Activated T-helper 2 cell treated with anti-CD3 and anti-CD28 coated beads, Interferon-gamma antibody, Interleukin-2, Interleukin-4, amounts not matched to agents 10 μg/mL and 5 μg/mL and 100 μg/mL, durations not matched to agents 14 hours and 24 hours and 36 hours (primary cell): Measurements from ENCODE around the gene STX7. TPM values are rescaled to one million over a fixed set of nuclear protein-coding genes. Genes with fewer than 3 reads are reported as not detected.

ENCODE experiments used
- DNase-seq: peaks from one replicate; pipeline ENCODE4 v3.0.0; 2021; ENCODE audit warnings: low spot score
- H3K27ac Mint-ChIP-seq: one replicate; pipeline ENCODE4 v1.8.0; 2021; ENCODE audit warnings: mixed read lengths
- H3K27me3 Mint-ChIP-seq: one replicate; pipeline ENCODE4 v1.8.0; 2021; ENCODE audit warnings: low read depth, mixed read lengths
- H3K36me3 Mint-ChIP-seq: one replicate; pipeline ENCODE4 v1.8.0; 2021; ENCODE audit warnings: low read depth, mixed read lengths
- H3K4me1 Mint-ChIP-seq: one replicate; pipeline ENCODE4 v1.8.0; 2021; ENCODE audit warnings: low read depth, mixed read lengths
- H3K4me3 Mint-ChIP-seq: one replicate; pipeline ENCODE4 v1.8.0; 2021; ENCODE audit warnings: low read depth, mild to moderate bottlenecking, moderate library complexity, mixed read lengths
- H3K9me3 Mint-ChIP-seq: one replicate; pipeline ENCODE4 v1.8.0; 2021; ENCODE audit warnings: mixed read lengths
- intact Hi-C: fragments of 100-400 bp; cut with micrococcal nuclease; formaldehyde crosslinking; loops from one replicate; pipeline ENCODE4 v1.15.1; 2023
- total RNA-seq: library from RNA; stranded (reverse); gene quantifications from 2 replicates; pipeline ENCODE4 v1.2.3, GENCODE V29; 2022

Gene STX7
- total RNA-seq, 1 donor from 2014 or later, result 18.9 TPM

DNA sequence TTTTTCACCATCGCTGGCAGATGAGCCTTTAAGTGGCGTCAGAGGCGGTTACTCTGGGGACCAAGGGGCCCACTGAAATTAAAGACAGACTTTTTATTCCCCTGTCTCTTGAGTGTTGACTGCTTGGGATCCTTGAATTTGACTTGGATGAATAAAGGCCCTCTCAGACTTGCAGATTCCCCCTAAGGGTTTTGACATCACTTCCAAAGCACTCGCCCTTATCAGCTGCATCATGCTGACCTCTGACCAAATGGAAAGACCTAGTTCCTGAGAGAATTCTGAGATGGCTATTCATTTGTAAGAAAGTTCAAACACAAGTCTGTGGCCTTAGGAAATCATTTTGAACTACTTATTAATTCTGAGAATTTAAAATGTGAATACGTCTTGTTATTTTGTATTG, 98.2 kb downstream of the STX7 start:
- Mint-ChIP-seq H3K27ac (no peak overlapping the region), H3K4me3 (no peak overlapping the region), H3K9me3 (no peaks in the 10 kb centered on the region), H3K4me1 (no peaks in the 10 kb centered on the region), H3K27me3 (peaks cover 21% of the 10 kb centered on the region), H3K36me3 (no peaks in the 10 kb centered on the region)
- no peak for DNase-seq
- intact Hi-C loops, result no loop called here

DNA sequence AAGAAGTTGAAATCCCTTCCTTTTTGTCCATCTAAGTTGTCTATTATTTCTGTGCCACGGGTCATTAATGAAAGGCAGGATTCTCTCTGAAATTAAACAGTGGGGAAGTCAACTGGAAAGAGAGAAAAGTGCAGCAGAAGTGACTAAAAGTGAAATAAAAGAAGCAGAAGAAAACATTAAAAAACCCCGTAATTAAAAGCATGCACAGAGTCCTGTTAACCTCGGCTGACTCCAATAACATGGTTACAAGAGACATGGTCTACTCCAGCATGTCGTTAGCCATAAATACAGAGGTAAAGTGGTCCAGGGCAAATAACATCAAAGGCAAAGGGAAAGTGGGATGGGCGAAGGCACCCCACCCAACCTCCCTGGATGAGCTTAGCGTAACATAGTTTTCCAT, 98.6 kb downstream of the STX7 start:
- H3K27me3 Mint-ChIP-seq, result peaks cover 21% of the 10 kb centered on the region
- H3K4me3 Mint-ChIP-seq, result no peak overlapping the region
- DNase-seq, result no peak
- H3K27ac Mint-ChIP-seq, result no peak overlapping the region
- intact Hi-C loops, result no loop called here
- no peaks in the 10 kb centered on the region for H3K36me3 Mint-ChIP-seq
- no peaks in the 10 kb centered on the region for H3K9me3 Mint-ChIP-seq
- no peaks in the 10 kb centered on the region for H3K4me1 Mint-ChIP-seq

DNA sequence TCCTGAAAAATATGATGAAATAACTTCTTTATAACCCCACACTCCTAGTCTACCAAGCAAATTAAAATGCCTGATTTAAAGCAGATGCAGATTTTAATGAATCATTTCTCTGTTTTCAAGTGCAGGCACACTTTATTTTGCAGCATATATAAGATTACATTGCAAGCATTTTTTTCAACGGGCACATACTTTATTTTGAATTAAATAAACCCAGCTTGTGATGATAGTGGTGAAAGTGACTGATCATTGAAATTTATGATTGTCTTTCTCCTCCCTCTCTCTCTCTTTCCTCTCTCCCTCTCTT, 99.5 kb downstream of the STX7 start:
- no peaks in the 10 kb centered on the region for H3K4me1 Mint-ChIP-seq
- H3K4me3 Mint-ChIP-seq, result no peak overlapping the region
- H3K36me3 Mint-ChIP-seq, result no peaks in the 10 kb centered on the region
- peaks cover 28% of the 10 kb centered on the region for H3K27me3 Mint-ChIP-seq
- H3K9me3 Mint-ChIP-seq, result no peaks in the 10 kb centered on the region
- intact Hi-C loops, result no loop called here
- no peak for DNase-seq
- H3K27ac Mint-ChIP-seq, result no peak overlapping the region

DNA sequence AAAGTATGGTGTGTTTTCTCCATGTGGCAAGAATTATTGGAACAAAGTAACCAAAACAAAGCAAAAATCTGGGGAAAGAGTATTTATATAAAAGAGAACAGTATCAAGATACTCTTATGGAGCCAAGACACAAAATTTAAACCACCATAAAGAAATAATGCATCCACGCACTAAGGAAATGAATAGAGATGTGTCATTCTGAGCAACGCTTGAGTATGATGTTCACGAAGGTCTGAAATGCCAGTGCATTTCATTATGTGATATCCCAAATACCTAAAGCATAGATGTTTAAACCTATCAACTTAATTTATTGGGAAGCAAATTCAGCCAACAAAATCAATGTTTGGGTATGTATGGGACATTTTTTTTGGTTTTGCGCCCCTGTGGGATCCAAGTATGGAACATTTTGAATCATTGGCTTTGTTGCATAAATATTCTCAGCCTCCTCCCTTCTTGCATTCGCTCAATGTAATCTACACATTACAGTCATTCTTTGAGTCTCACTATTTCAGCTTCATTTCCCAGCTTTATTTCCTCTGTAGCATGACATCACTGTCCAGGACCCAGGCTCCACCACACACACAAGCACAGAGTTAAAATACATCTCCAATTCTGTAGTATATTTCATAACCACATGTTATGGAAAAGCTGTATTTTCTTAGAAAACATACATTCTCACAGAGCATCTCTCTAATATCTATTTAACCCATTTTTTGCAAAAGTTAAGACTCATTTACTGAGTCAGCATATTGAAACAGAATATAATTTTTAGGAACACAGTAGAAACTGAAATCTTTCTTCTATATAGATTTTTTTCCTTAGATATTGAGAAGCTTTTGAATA, 100.0 kb downstream of the STX7 start:
- Mint-ChIP-seq H3K4me1 (no peaks in the 10 kb centered on the region), H3K36me3 (no peaks in the 10 kb centered on the region), H3K27me3 (peaks cover 31% of the 10 kb centered on the region), H3K27ac (no peak overlapping the region), H3K4me3 (no peak overlapping the region), H3K9me3 (no peaks in the 10 kb centered on the region)
- intact Hi-C loops, result no loop called here
- no peak for DNase-seq

DNA sequence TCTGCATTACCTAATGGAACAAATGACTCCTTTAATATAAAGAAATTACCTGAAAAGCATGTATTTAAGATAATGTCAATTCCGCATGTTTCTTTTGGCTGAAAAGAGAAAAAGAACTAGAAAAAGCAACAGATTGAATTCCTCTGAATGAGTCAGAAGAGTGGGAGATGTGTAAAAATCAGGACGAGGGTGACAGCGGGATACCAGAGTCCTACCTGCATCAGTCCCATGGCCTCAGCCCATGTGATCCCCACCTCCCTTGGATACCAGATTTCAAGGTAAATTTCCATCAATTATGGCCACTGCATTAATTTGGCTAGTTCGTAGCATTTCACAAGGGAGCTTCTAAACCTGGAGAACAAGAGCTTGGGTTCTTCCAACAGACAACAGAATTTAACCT, 101.6 kb downstream of the STX7 start:
- H3K4me3 Mint-ChIP-seq, result no peak overlapping the region
- no peak overlapping the region for H3K27ac Mint-ChIP-seq
- H3K36me3 Mint-ChIP-seq, result no peaks in the 10 kb centered on the region
- intact Hi-C loops, result no loop called here
- no peaks in the 10 kb centered on the region for H3K9me3 Mint-ChIP-seq
- H3K4me1 Mint-ChIP-seq, result no peaks in the 10 kb centered on the region
- DNase-seq, result no peak
- peaks cover 33% of the 10 kb centered on the region for H3K27me3 Mint-ChIP-seq

DNA sequence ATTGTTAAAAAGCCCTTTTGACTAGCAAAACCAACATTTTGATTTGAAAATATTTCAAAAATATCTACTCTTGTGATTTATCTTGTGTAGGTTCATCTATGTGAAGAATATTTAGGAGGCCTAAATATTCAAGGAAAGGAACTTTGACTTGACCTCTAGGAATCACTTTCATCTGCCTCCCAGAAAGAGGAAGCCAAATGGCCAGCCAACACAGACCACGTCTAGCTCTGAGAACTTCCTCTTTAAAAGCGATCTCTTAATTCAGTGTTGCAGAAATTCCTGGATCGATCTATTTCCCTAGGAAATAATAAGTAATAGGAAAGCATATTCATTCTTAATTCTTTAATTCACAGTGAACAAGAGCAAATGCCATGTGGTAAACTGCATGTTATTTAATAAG, 102.1 kb downstream of the STX7 start:
- intact Hi-C loops, result no loop called here
- no peaks in the 10 kb centered on the region for H3K36me3 Mint-ChIP-seq
- no peak overlapping the region for H3K4me3 Mint-ChIP-seq
- H3K27ac Mint-ChIP-seq, result no peak overlapping the region
- peaks cover 36% of the 10 kb centered on the region for H3K27me3 Mint-ChIP-seq
- no peaks in the 10 kb centered on the region for H3K9me3 Mint-ChIP-seq
- no peak for DNase-seq
- no peaks in the 10 kb centered on the region for H3K4me1 Mint-ChIP-seq

DNA sequence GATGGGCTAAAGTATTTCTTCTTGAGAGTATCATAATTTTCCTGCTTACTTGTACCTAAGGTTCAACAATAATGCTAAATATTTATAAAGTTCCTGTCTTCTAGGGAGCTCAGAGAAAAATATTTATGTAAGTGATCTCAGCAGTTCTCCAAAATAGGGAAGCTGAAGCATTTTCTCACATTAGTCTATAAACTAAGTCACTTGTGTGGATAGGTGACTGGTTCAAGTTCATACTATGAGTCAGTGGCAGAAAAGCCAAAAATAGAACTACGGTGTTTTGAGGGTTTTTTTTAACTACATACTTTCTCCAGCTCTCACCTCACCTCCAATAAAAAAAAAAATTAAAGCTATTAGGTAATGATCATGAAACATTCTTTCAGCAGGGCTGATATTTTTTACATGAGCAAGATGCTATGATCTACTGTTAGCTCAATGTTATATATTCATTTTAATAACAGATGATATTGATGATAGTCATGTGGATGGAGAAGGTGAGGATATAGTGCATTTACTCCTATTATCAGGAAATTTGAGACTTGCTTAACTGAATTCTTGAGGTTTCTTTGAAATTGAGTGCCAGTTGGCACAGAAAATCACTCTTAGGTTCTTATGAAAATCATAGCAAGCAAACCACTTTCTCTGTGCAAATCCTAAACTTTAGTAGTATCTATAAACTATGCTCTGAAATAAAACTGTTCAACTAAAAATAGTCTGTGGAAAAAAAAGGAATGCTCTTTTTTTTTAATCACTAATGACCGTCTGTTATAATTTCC, 107.6 kb downstream of the STX7 start:
- Mint-ChIP-seq H3K9me3 (no peaks in the 10 kb centered on the region), H3K27me3 (peaks cover 60% of the 10 kb centered on the region), H3K4me3 (no peak overlapping the region), H3K4me1 (peaks cover 8% of the 10 kb centered on the region), H3K36me3 (no peaks in the 10 kb centered on the region), H3K27ac (no peak overlapping the region)
- no peak for DNase-seq
- intact Hi-C loops, result loop anchor here (2.0 kb wide), 1 partner anchor 39 kb away; no protein-coding TSS in a partner anchor

DNA sequence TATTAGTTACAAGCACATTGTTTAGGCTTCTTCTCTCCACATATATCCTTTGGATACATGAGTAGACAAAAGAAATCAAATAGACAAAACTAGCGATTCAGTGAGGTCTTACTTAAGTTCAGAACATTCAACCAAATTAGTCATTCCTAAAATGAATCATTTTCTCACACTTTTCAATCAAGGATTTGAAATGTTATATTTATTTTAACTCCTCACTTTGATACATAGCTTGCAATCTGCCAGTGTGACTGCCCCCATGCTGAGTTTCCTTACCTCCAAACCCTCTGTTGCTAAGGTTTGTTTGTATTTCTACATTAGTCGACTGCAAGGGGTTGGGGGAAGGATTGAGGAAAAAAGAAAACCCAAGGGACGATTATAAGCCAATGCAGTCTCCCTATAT, 108.2 kb downstream of the STX7 start:
- no peak overlapping the region for H3K4me3 Mint-ChIP-seq
- DNase-seq, result no peak
- H3K9me3 Mint-ChIP-seq, result no peaks in the 10 kb centered on the region
- H3K27ac Mint-ChIP-seq, result no peak overlapping the region
- peaks cover 66% of the 10 kb centered on the region for H3K27me3 Mint-ChIP-seq
- intact Hi-C loops, result loop anchor here (2.0 to 5.0 kb wide), 2 partner anchors 38 to 78 kb away; no protein-coding TSS in a partner anchor
- peaks cover 8% of the 10 kb centered on the region for H3K4me1 Mint-ChIP-seq
- H3K36me3 Mint-ChIP-seq, result no peaks in the 10 kb centered on the region

DNA sequence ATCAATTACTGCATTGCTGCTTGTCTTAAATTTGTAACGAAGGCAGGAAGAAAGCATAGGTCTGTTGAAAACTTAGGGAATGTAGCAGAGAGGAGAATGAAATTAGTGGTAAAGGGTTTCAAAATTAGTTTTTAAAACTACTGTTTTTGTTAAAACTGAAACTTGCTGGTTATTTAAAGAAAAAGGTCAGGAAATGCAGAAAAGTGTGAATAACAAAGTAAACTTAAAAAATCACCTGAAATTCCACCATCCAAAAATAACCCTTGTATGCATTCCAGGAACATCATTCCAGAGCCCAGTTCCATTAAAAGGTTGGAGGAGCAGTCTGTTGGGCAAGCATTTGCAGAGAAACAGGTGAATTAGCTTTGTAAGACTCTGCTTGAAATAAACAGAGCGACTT, 108.6 kb downstream of the STX7 start:
- Mint-ChIP-seq H3K4me3 (no peak overlapping the region), H3K36me3 (no peaks in the 10 kb centered on the region), H3K27me3 (peaks cover 70% of the 10 kb centered on the region), H3K4me1 (peaks cover 8% of the 10 kb centered on the region), H3K9me3 (no peaks in the 10 kb centered on the region), H3K27ac (no peak overlapping the region)
- intact Hi-C loops, result loop anchor here (2.0 to 5.0 kb wide), 2 partner anchors 38 to 78 kb away; no protein-coding TSS in a partner anchor
- DNase-seq, result no peak

DNA sequence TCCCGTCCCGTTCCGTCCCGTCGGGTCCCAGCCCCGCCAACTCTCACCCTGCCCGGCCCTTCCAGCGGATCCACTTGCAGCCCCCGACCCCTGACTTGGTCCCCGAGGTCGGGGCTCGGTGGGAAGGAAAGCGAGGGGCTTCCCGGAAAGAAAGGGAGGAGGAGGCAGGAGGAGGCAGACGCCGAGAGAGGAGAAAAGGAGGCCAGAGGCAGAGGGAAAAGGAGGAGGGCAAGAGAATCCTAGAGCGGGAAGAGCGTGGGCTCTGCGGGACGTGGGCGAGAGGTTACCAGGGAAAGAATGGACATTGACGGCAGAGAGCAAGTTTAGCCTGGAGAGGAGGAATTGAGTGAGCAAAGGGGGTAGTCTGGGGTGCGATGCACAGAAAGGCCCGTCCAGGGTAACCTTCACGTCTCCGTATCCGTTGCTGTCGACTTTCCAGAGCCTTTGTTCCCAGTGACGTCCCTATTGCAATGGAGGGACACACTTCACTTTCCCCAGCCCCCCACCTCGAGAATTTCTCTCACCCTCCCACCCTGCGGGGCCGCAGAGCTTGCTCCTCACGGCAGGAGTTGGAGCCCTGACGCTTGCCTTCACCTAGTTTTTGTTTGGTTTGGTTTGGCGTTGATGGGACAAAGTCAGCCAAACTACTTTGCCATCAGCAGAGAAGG, 111.2 kb downstream of the STX7 start:
- Mint-ChIP-seq H3K9me3 (no peaks in the 10 kb centered on the region), H3K36me3 (no peaks in the 10 kb centered on the region), H3K27ac (no peak overlapping the region), H3K4me1 (peaks cover 8% of the 10 kb centered on the region), H3K27me3 (peaks cover 72% of the 10 kb centered on the region), H3K4me3 (no peak overlapping the region)
- no peak for DNase-seq
- intact Hi-C loops, result loop anchor here (5.0 kb wide), 1 partner anchor 81 kb away; no protein-coding TSS in a partner anchor

DNA sequence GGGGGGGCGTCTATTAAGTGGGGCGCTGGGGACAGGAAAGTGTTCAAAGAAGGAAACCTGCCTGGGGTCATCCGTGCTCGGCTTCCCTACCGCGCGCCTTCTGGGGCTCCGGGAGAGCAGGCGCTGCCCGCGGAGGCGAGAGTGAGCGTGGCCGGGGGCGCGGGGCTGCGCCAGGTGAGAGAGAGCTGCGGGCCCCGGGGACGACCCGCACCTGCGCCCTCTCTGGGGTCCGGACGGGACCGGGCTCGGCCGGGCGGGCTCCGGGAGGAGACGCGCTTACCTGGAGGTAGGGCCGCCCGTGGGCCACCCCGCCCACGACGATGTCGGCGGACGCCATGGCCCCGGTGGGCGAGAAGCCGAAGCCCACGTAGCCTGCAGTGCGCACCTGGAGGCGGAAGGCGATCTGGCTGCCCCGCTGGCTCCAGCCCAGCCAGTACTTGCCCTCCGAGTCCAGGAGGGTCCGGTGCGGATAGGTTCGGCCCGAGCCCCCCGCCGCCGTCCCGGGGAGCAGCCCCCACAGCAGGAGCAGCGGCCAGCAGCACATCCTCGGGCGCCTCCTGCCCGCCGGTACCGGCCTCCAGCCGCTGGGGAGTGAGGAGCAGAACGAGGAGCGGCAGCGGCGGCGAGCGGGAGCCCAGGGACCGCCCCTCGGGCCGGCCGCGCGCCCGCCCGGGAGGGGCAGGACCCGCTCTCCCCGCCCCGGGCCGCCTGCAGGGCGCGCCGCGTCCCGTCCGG, 111.9 kb downstream of the STX7 start, which contains the start of gene MOXD1:
TSS of gene MOXD1 (minus strand) at position 593 of the 735 bp plus-strand sequence. CDS start at position 544, 49 bp downstream.
- intact Hi-C loops, result loop anchor here (5.0 kb wide), 1 partner anchor 81 kb away; no protein-coding TSS in a partner anchor
- Mint-ChIP-seq H3K36me3 (no peaks in the 10 kb centered on the region), H3K4me3 (no peak within 1 kb of the TSS), H3K9me3 (no peaks in the 10 kb centered on the region), H3K4me1 (peaks cover 8% of the 10 kb centered on the region), H3K27me3 (peaks cover 73% of the 10 kb centered on the region), H3K27ac (no peak within 1 kb of the TSS)
- DNase-seq, result no peak

DNA sequence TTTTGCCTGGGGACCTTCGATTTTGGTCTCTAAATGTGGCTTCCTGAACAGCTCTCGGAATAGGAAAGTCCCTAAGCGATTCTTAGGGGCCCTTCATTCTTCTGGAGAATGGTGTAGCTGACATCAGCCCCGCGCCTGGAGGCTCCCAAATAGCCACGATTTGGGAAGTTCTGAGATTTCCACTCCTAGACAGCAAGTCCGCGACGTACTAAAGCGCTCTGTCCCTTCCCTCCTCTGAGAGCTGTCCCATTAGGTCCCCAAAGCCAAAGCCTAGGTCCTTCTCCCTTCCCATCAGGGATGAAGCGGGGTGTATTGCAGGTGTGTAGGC, 112.4 kb downstream of the STX7 start:
- H3K4me3 Mint-ChIP-seq, result no peak overlapping the region
- no peak for DNase-seq
- H3K9me3 Mint-ChIP-seq, result peaks cover 2% of the 10 kb centered on the region
- H3K4me1 Mint-ChIP-seq, result peaks cover 8% of the 10 kb centered on the region
- no peaks in the 10 kb centered on the region for H3K36me3 Mint-ChIP-seq
- H3K27me3 Mint-ChIP-seq, result peaks cover 72% of the 10 kb centered on the region
- no peak overlapping the region for H3K27ac Mint-ChIP-seq
- intact Hi-C loops, result loop anchor here (5.0 kb wide), 1 partner anchor 82 kb away; no protein-coding TSS in a partner anchor
